ENCODE measurements around the gene HOXB8.

- TF ChIP-seq CTCF (IDR thresholded peaks at IDR 0.05) (no peak), EP300 (IDR thresholded peaks at IDR 0.05) (no peak), POLR2A (IDR thresholded peaks at IDR 0.05) (no peak)
Measured at GRCh38 chr17:48612456-48612853, 2.6 kb downstream of the HOXB8 start.

Data from upper lobe of left lung (tissue), 4 donors.